Muscle of arm (tissue), 12 donors: ENCODE data around the gene SERHL2. TPM values are rescaled to one million over a fixed set of nuclear protein-coding genes. Genes with fewer than 3 reads are reported as not detected.
"Not testable (repeated sequence)": the region's sequence is repeated elsewhere in the genome, so short reads cannot be mapped to it uniquely, and the experiment has no call there.

Experiments used
- DNase-seq: peaks from one replicate; pipeline ENCODE4 v3.0.0-alpha.2; 2013
- polyA plus RNA-seq, 12 donors: library from polyadenylated mRNA; unstranded; fragments of 120-200 nt; gene quantifications; one replicate each; pipeline ENCODE4 v1.2.1, GENCODE V29; 2013; ENCODE audit not compliant: insufficient read length in 12 of 12

SERHL2 gene
- polyA plus RNA-seq, 12 donors = 1.7 to 4.9 (median 3.0) TPM; not detected in 2

DNA sequence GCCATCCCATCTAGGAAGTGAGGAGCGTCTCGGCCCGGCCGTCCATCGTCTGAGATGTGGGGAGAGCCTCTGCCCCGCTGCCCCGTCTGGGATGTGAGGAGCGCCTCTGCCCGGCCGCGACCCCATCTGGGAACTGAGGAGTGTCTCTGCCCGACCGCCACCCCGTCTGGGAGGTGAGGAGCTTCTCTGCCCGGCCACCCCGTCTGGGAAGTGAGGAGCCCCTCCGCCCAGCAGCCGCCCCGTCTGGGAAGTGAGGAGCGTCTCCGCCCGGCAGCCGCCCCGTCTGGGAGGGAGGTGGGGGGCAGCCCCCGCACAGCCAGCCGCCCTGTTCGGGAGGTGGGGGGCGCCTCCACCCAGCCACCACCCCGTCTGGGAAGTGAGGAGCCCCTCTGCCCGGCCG, 53.9 kb downstream of the SERHL2 start:
- DNase-seq = not testable (repeated sequence)

DNA sequence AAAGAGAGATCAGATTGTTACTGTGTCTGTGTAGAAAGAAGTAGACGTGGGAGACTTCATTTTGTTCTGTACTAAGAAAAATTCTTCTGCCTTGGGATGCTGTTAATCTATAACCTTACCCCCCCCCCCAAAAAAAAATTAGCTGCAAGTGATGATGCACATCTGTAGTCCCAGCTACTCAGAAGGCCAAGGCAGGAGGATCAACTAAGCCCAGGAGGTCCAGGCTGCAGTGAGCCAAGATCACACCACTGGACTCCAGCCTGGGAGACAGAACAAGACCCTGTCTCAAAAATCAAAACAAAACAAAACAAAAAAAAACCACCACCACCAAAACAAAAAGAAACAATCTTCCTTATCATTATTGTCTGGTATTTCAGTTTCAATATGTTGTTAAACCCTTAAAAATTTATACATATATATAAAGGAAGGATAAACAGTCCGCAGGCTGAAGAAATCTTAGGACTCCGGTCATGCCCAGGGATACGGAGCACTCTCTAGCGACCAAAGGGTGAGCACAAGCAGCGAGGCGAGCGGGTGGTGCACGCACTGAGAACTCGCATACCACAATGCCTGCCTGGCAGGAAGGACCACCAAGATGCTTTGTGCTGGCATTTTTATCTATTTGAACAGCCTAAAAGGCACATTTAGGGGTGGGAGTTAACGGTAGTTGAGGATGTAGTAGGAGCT, 54.5 kb downstream of the SERHL2 start:
- no peak for DNase-seq

GRCh38 chr22:42608823-42609361, 55.1 kb downstream of the SERHL2 start:
- no peak for DNase-seq

DNA sequence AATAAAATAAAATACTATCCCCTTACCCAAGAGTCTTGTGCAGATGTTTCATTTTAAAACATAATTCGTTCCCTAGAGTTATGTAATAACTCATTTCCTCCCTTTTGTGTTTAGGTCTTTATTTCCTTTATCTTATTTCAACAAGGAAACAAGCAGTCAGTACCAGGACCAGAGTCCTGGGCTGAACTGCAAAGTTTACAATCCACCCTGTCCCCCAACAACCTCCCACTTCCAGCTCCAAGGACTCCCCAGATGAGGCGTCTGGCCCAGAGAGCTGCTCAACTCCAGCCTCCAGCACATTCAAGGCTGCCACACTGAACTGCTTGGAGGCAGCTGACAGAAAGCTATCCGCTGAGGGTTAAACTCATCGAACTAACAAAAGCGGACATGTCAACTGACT, 56.4 kb downstream of the SERHL2 start:
- no peak for DNase-seq

GRCh38 chr22:42611051-42611450, 57.3 kb downstream of the SERHL2 start:
- DNase-seq = no peak

DNA sequence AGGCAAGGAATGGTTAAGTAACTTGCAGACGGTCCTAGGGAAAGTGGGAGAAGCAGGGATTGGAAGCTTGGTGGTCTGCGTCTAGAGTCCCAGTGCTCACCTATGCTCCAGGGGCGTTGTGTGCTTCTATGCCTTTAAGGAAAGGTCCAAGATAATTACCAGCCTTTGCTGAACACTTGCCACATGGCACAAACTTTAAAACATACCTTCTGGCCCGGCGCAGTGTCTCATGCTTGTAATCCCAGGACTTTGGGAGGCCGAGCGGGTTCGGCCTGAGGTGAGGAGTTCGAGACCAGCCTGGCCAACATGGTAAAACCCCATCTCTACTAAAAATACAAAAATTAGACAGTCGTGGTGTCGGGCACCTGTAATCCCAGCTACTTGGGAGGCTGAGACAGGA, 58.6 kb downstream of the SERHL2 start:
- DNase-seq = no peak

DNA sequence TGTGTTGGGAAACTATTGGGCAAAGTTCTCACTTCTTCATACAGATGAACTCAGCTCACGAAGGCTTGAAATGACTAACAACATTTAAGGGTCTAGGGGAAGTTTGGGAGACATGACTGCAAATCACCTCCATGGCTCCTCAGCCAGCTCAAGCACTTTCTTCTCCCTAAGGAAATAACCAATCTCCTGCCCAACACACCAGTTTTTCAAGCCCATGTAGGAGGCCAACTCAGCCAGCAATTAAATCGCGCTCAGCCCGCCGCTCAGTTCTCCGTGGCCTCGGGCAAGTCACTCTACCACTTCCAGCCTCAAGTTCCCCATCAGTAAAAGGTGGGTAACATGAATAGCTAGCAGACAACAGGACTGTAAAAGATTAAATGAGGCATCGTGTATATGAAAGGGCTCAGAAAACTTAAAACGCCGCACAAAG, 60.1 kb downstream of the SERHL2 start:
- DNase-seq = no peak

DNA sequence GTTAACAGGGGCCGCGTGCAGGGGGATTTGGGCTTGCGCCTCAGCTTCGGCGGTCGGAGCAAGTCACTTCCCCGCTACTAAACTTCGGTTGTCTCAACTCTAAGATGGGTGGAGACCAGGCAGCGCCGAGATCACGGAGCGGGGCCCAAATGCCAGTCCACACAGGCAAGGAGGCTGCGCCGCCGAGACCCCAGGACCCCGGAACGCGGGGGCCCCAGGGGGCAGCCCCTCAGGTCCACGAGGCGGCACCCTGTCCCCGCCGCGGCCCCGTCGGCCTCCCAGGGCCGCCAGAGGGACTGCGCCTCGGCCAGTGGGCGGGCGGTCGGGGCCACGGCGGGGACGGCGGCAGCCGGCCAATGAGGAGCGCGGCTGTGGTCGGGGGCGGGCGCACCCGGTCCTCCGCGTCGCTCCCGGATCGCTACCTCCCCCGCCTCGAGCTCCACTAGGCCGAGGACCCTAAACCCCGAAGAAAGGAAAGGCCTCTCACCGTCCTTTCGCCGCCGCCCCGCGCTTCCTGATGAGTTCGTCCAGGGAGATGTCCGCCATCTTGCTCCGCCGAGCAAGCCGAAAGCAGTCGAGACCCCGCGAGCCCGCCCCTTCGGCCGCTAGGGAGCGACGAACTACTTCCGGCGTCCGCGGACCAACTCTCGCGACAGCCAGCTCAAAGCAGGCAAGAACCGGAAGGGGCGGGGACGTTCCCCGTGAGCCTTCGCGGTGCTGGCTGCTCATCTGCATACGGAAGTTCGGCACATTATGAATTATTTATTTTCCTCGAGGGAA, 60.7 kb downstream of the SERHL2 start, which contains the start of gene POLDIP3:
POLDIP3 (minus strand) TSS at position 572 of the 780 bp plus-strand sequence; CDS start at position 546, 26 bp downstream.
- peak; percentile 99 for DNase-seq

GRCh38 chr22:42615092-42615859, 61.5 kb downstream of the SERHL2 start:
- DNase-seq = peak; percentile 96

- not testable (repeated sequence) for DNase-seq
These were observed 62.1 kb downstream of the SERHL2 start for GRCh38 chr22:42615860-42616175.

GRCh38 chr22:42617155-42617983, 63.6 kb downstream of the SERHL2 start:
- no peak for DNase-seq

GRCh38 chr22:42619261-42620063, 65.7 kb downstream of the SERHL2 start:
- DNase-seq = no peak

DNA sequence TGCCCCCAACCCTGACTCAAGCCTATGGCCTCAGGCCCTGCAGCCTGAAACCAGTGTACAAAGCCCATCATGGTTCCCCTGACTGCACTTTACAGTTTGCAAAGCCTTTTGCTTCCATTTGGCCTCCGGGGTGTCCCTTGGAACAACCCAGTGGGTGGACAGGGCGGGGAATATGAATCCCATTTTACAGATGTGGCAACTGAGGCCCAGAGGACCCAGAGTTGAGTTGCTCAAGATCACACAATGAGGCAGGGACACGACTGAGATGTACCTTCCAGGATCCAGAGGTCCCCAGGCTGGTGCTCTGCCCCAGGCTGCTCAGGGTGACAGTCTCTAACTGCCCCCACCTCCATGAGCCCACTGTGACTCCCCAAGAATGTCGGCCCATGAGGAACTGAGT, 66.3 kb downstream of the SERHL2 start:
- DNase-seq = no peak

DNA sequence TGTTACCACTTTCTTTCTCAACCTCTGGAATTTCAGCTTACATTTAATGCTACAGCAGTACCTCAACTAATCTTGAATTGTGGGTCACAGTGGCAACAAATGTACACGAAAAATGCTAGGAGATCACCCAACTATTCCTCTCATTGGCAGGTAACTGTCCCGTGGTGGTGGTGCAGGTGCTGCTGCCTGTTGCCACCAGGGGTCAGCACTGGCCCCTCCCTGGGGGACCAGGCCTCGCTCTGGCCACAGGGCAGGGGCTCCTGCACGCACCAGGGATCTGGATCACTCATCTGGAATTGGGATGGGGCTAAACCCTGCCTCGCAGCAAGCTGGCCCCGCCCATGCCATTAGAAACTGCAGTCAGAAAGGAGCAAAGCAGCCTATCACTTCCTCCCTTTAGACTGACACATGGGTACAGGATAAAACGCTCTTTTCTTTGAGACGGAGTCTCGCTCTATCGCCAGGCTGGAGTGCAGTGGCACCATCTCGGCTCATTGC, 67.8 kb downstream of the SERHL2 start:
- DNase-seq = peak; percentile 51

DNA sequence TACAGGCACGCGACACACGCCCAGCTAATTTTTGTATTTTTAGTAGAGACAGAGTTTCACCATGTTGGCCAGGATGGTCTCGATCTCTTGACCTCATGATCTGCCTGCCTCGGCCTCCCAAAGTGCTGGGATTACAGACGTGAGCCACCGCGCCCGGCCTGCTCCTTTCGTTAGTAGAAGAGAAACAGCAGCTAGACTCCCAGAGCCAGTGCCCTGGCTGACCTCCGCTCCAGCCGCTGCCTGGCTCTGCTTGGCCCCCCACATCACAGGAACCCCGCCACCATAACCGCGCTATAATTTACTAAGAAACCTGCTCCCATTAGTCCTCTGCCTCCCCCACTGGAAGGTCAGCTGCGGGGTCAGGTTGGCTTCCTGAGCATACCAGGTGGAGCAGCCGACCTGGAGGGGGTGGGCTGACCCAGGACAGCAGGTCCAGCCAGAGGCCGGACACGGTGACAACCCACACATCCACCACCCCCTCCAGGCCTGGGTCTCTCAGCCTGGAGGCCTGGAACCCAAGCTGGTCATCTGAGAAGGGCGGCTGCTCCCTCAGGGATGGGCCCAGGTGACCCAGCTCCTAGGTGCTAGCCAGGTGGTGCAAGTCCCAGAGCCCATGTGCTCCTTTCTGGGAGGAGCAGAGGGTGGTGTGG, 68.4 kb downstream of the SERHL2 start:
- DNase-seq = no peak

DNA sequence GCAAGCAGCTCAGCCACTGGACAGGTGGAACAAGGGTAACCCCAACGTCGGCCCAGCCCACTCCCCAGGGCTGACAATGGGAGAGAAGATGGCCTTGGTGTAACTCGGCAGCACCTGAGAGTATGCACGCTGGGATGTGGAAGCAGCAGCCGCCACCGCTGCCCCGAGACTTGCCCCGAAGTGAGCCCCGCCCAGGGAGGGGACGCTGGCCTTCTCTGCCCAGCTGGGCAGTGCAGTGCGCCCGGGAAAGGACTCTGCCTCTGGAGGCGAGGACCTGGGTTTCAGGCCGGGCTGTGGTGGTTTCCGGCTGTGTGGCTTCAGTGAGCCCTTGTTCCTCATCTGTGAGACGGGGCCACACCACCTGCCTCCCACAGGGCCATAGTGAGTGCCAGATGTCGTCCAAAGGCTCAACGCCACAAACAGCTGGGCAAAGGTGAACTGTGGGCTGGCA, 69.6 kb downstream of the SERHL2 start:
- DNase-seq = no peak
